Effector memory CD4-positive, alpha-beta T cell (primary cell): ENCODE data around the gene SPPL3.

Source experiments
- DNase-seq, 3 donors: peaks; one replicate each; pipeline ENCODE4 v3.0.0-alpha.2; 2020
- H3K27ac ChIP-seq: 2 replicates; pipeline ENCODE4 v1.7.0; 2013; ENCODE audit warnings: mild to moderate bottlenecking, low read length, moderate library complexity; ENCODE audit not compliant: insufficient read depth, poor library complexity, severe bottlenecking
- H3K27me3 ChIP-seq: replicated peaks from 2 replicates; pipeline ENCODE4 v1.7.0; 2013; ENCODE audit warnings: mild to moderate bottlenecking, low read length; ENCODE audit not compliant: insufficient read depth, control insufficient read depth, poor library complexity, severe bottlenecking
- H3K36me3 ChIP-seq: 2 replicates; pipeline ENCODE4 v1.7.0; 2013; ENCODE audit warnings: mild to moderate bottlenecking, low read length, moderate library complexity; ENCODE audit not compliant: control insufficient read depth, insufficient read depth
- H3K4me1 ChIP-seq: 2 replicates; pipeline ENCODE4 v1.7.0; 2013; ENCODE audit warnings: low read length, mild to moderate bottlenecking; ENCODE audit not compliant: control insufficient read depth, insufficient read depth, poor library complexity, severe bottlenecking
- H3K4me3 ChIP-seq: 2 replicates; pipeline ENCODE4 v1.7.0; 2013; ENCODE audit warnings: low read length, low read depth, mild to moderate bottlenecking; ENCODE audit not compliant: insufficient read depth, poor library complexity, severe bottlenecking
- H3K9me3 ChIP-seq: 2 replicates; pipeline ENCODE4 v1.7.0; 2013; ENCODE audit warnings: mild to moderate bottlenecking, low read length, moderate library complexity; ENCODE audit not compliant: control insufficient read depth

SPPL3 gene

DNA sequence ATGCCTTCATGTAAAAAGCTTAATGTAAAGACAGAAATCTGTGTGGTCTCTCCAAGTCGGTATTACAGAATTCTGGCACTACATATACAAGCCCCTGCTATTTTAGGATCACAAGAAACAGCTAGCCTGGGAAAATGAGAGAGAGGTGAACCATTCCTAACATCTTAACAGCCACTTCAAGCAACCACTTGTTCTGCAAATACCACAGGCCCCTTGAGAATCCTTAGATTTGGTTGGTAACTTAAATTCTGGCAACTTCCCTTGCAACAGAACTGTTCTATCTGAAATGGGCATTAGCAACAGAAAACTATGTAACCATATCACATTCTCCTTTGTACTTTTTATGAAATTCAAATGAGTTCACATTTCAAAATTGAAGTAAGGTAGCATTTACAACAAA lies 68.5 kb downstream of the SPPL3 start:
- DNase-seq, result no peak

DNA sequence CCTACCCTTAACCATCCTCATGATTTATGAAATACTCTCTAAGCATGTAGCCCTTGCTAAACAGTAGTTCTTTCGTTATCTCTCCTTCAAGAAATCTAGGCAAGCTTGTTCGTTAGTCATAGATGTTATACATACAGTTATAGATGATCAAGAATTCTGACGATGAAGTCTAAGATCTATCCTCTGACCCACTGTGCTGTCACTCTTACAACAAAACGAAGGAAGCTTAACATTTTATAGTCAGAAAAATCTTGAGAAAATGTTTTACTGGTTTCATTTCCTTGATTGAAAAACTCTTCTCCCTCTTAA lies 68.9 kb downstream of the SPPL3 start:
- DNase-seq, result no peak
- H3K9me3 ChIP-seq, result no peaks in the 10 kb centered on the region
- no peaks in the 10 kb centered on the region for H3K36me3 ChIP-seq
- no peaks in the 10 kb centered on the region for H3K27me3 ChIP-seq
- H3K4me3 ChIP-seq, result no peak overlapping the region
- H3K27ac ChIP-seq, result no peak overlapping the region
- peaks cover 3% of the 10 kb centered on the region for H3K4me1 ChIP-seq

More for the DNA sequence above, 68.5 kb downstream of the SPPL3 start:
- no peak overlapping the region for H3K27ac ChIP-seq
- H3K4me3 ChIP-seq, result no peak overlapping the region
- H3K4me1 ChIP-seq, result peaks cover 3% of the 10 kb centered on the region
- H3K27me3 ChIP-seq, result no peaks in the 10 kb centered on the region
- H3K36me3 ChIP-seq, result no peaks in the 10 kb centered on the region
- no peaks in the 10 kb centered on the region for H3K9me3 ChIP-seq

DNA sequence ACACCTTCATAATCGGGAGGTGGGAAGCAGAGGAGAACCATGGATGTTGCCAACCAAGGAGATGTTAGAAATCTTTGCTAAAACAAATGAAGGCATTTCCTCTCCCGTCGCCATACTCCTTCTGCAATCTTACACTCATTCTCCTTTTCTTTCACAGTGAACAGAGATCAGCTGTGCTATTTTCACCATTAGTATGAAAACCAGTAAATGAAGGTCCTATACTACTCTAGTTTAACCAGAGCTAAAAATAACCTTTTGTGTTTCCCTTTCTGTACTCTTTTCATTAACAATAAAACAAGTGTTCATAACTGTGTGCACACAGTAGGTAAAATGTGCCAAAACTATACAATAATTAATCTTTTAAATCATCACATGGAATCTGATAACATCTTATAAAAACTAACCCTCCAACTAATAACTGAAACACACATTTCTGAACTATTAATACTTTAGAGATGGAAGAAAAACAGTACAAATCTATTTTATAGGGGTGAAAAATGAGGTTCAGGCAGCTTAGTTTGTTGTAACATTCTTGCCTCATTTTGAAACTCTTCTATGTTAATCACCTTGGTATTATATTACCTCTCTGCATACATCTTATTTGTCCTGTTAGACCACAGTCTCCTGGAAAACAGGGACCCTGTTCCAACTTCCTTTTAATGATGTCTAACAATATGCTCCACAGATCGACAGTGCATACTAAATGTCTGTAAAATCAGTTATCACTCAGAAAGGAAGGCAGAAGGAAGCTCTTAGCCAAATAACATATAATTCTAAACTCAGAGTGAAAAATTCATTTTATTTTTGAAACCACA lies 69.5 kb downstream of the SPPL3 start:
- H3K4me1 ChIP-seq, result peaks cover 3% of the 10 kb centered on the region
- no peaks in the 10 kb centered on the region for H3K9me3 ChIP-seq
- H3K27me3 ChIP-seq, result no peaks in the 10 kb centered on the region
- H3K27ac ChIP-seq, result no peak overlapping the region
- no peaks in the 10 kb centered on the region for H3K36me3 ChIP-seq
- H3K4me3 ChIP-seq, result no peak overlapping the region
- no peak for DNase-seq

DNA sequence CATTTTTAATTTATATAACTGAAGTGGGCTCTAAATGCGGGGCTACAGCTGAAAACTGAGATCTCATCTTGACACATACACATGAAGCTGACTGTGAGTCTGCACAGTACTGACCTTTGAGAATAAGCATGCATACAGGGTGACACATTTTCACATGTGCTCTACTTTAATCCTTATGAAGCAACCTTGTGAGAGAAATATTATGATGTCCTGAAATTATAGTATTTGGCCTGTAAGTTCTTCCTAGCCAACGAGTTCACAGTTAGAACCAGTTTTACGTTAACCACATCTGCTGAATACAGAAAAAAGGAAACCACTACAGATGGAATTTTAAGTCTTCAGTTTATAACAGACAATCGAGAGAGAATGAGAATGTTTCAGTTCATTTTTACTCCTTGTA lies 70.3 kb downstream of the SPPL3 start:
- no peak overlapping the region for H3K4me3 ChIP-seq
- H3K4me1 ChIP-seq, result peaks cover 3% of the 10 kb centered on the region
- DNase-seq, result no peak
- H3K9me3 ChIP-seq, result no peaks in the 10 kb centered on the region
- no peaks in the 10 kb centered on the region for H3K27me3 ChIP-seq
- no peaks in the 10 kb centered on the region for H3K36me3 ChIP-seq
- H3K27ac ChIP-seq, result no peak overlapping the region

DNA sequence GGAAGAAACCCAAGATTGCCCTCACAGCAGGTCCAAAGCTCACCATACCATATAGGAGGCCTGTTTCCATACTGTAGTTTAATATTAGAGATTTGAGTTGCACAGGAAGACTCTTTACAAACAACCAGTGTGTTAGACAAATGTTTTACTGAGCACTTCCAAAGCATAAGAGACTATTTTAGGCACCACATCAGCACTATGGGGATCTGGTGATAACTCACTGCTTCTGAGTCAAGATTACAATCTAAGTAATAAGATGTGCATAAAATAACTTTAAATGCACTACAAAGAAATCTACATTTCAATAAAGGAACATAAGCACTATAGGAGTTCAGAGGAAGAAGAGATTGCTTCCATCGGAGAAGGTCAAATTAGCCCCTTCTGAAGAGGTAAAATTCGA lies 71.4 kb downstream of the SPPL3 start:
- no peaks in the 10 kb centered on the region for H3K9me3 ChIP-seq
- no peak overlapping the region for H3K27ac ChIP-seq
- no peak for DNase-seq
- no peak overlapping the region for H3K4me3 ChIP-seq
- no peaks in the 10 kb centered on the region for H3K36me3 ChIP-seq
- H3K27me3 ChIP-seq, result no peaks in the 10 kb centered on the region
- peaks cover 3% of the 10 kb centered on the region for H3K4me1 ChIP-seq

DNA sequence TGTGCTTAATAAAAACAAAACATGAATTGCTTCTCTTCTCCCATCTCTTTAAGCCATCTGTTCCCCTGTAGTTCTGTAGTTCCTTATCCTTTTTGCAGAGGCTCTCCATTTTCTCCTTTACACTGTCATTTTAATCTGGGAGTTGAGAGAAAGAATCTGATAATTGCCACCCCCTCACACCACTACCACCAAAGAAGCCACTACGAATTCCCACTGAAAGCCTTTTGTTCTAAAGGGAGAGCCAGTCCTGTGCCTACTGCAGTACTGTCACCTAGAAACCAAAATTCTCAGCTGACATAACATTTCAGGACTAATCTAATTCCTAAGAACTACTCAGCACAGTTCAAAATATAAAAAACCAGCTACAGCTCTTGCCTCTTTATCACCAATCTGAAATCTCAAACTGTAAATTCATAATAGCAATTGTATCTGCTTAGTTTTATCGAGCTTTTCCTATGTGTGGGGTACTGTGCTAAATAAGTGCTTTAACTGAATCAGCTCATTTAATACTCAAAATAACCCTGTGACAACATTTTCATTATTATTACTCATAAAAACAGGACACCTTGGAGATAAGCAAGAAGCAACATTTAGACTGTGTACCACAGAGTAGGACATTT lies 72.4 kb downstream of the SPPL3 start:
- Histone ChIP-seq H3K27ac (no peak overlapping the region), H3K4me3 (no peak overlapping the region), H3K4me1 (peaks cover 3% of the 10 kb centered on the region), H3K9me3 (no peaks in the 10 kb centered on the region), H3K36me3 (no peaks in the 10 kb centered on the region), H3K27me3 (no peaks in the 10 kb centered on the region)
- no peak for DNase-seq

DNA sequence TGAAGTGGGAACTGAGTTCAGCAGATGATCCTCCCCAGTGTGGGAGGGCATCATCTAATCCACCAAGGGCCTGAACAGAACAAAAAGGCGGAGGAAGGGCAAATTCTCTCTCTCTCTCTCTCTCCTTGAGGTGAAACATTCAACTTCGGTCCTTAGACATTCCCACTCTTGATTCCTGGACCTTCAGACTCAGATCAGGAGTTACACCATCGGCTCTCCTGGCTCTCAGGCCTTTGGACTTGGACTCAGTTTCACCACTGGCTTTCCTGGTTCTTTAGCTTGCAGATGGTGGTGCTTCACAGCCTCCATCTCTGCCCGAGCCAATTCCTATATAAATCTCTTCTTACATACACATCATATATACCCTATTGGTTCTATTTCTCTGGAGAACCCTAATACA lies 73.2 kb downstream of the SPPL3 start:
- no peaks in the 10 kb centered on the region for H3K9me3 ChIP-seq

DNA sequence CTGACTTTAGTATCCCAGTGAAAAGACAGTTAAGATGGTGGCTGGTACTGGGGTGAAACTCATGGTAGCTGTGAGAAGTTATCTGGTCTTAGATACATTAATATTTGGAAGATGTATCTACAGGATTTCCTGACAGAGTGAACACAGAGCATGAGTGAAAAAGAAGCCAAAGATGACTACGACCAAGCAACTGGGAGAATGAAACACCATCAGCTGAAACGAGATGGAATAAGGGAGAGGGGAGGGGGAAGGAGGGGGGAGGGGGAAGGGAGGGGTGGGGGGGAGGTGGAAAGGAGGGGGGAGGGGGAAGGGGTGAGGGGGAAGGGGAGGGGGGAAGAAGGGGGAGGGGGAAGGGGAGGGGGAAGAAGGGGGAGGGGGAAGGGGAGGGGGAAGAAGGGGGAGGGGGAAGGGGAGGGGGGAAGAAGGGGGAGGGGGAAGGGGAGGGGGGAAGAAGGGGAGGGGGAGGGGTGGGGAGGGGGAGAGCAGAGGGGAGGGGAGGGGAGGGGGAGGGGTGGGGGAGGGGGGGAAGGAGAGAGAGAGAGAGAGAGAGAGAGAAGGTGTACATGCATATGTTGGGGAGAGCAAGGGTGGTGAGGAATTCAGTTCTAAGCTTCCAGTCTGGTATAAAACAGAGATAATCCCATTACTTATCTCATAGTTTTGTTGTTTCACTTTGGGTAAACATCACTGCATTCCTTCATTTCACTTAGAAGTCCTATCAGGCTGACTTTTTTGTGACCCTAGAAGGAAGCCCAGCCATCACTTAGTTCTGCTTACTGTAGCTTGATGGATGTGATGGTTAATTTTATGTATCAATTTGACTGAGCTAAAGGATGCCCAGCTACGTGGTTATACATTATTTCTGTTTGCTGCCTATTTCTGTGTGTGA lies 73.9 kb downstream of the SPPL3 start:
- Histone ChIP-seq H3K27me3 (no peaks in the 10 kb centered on the region), H3K4me3 (no peak overlapping the region), H3K9me3 (no peaks in the 10 kb centered on the region), H3K27ac (no peak overlapping the region), H3K36me3 (no peaks in the 10 kb centered on the region), H3K4me1 (no peaks in the 10 kb centered on the region)
- DNase-seq, result no peak

More for the DNA sequence above, 73.2 kb downstream of the SPPL3 start:
- Histone ChIP-seq H3K27ac (no peak overlapping the region), H3K4me1 (no peaks in the 10 kb centered on the region), H3K4me3 (no peak overlapping the region), H3K36me3 (no peaks in the 10 kb centered on the region), H3K27me3 (no peaks in the 10 kb centered on the region)
- DNase-seq, result no peak

DNA sequence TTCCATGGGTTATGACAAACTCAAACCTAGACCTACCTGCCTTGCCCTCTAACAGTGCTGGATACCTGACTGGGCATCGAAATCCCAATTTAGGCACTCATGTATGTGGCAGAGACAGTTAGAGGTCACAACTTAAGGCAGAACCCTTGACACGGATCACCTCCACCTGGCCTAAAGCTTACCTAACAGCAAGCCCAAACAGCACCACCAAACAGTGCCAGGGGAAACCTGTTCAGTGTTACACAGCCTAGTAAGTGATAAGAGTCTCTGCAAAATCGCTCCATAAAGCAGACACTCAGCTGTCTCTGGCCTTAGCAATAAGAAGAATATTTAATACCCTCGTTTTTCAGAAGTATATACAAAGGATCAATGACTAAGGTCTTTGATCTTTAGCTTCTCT lies 77.8 kb downstream of the SPPL3 start:
- Histone ChIP-seq H3K27ac (no peak overlapping the region), H3K4me3 (no peak overlapping the region), H3K9me3 (no peaks in the 10 kb centered on the region), H3K4me1 (no peaks in the 10 kb centered on the region), H3K27me3 (no peaks in the 10 kb centered on the region), H3K36me3 (no peaks in the 10 kb centered on the region)
- no peak for DNase-seq

DNA sequence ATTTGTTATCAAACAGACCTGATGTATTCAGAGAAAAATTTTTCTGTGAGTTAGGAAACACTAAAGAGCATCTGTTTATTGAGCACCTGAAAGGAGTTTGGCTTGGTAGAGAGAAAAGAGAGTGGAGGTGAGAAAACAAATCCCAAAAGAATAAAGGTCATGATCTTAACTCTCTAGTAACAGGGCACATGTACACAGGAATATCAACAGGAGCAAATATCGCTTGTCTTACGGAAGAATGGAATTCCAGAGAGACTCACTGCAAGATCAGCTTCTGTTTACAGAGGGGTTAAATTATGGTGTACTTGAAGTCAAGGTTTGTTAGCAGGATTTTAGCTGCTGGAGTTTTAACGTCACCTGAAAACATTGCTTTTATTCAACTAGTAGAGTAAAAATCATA lies 78.8 kb downstream of the SPPL3 start:
- DNase-seq, result no peak
- Histone ChIP-seq H3K9me3 (no peaks in the 10 kb centered on the region), H3K36me3 (no peaks in the 10 kb centered on the region), H3K4me3 (no peak overlapping the region), H3K4me1 (peaks cover 3% of the 10 kb centered on the region), H3K27ac (no peak overlapping the region), H3K27me3 (no peaks in the 10 kb centered on the region)
